Vagina (tissue), 2 donors: ENCODE measurements around the gene SCYGR1. TPM values are rescaled to one million over a fixed set of nuclear protein-coding genes. Genes with fewer than 3 reads are reported as not detected.

Source experiments
- DNase-seq, 2 donors: peaks; one replicate each; pipeline ENCODE4 v3.0.0-alpha.2; 2017; ENCODE audit errors: extremely low spot score in 2 of 2
- H3K27ac ChIP-seq: fragments of 200-600 bp; sonication (generic); one replicate; pipeline ENCODE4 v1.5.1; 2019
- H3K27me3 ChIP-seq: fragments of 200-600 bp; sonication (generic); one replicate; pipeline ENCODE4 v1.5.1; 2019
- H3K36me3 ChIP-seq, 2 donors: fragments of 200-600 bp; sonication (generic); one replicate each; pipeline ENCODE4 v1.5.1; 2017 to 2019
- H3K4me1 ChIP-seq: fragments of 200-600 bp; sonication (generic); one replicate; pipeline ENCODE4 v1.5.1; 2019
- H3K4me3 ChIP-seq, 2 donors: fragments of 200-600 bp; sonication (generic); 1 replicate in 1 of 2; 2 replicates in 1 of 2; pipeline ENCODE4 v1.5.1; 2016 to 2019
- H3K9me3 ChIP-seq: fragments of 200-600 bp; sonication (generic); one replicate; pipeline ENCODE4 v1.5.1; 2019
- POLR2A ChIP-seq, 2 donors: fragments of 450-650 bp; IDR thresholded peaks; one replicate each; pipeline ENCODE4 v1.6.1; 2017; ENCODE audit warnings: antibody characterized with exemption in 2 of 2, mild to moderate bottlenecking in 2 of 2, moderate library complexity in 2 of 2
- POLR2AphosphoS5 ChIP-seq, 2 donors: sonication (generic); formaldehyde crosslinking; IDR thresholded peaks; one replicate each; pipeline ENCODE4 v1.9.0; 2017; ENCODE audit warnings: antibody characterized with exemption in 2 of 2, mild to moderate bottlenecking in 2 of 2, low read depth in 1 of 2; ENCODE audit not compliant: insufficient read depth in 1 of 2
- intact Hi-C: fragments of 100-400 bp; cut with DNase I; formaldehyde crosslinking; loops from one replicate; pipeline ENCODE4 v1.15.1; 2023
- total RNA-seq: library from RNA; depleted of rRNA; stranded (reverse); fragments of >200 nt; gene quantifications from one replicate; pipeline ENCODE4 v1.2.3, GENCODE V29; 2016
- TF ChIP-seq, protein P1 (sequence below), 3 experiments: fragments of 450-650 bp in 2 of 3; fragments of 200-600 bp in 1 of 3; sonication (generic) in 1 of 3; IDR thresholded peaks; one replicate each; pipeline ENCODE4 v1.5.1; 2017 to 2019; ENCODE audit warnings: antibody characterized with exemption in 3 of 3, mild to moderate bottlenecking in 2 of 3, moderate library complexity in 2 of 3

The SCYGR1 gene
- total RNA-seq, 1 donor from 2014 or later = not detected

GRCh38 chr2:227410191-227410590 lies 22.4 kb upstream of the SCYGR1 start:
- Histone ChIP-seq H3K36me3 (no peaks in the 10 kb centered on the region), H3K4me3 (no peak overlapping the region), H3K27ac (no peak overlapping the region), H3K27me3 (no peaks in the 10 kb centered on the region), H3K4me1 (peaks cover 18% of the 10 kb centered on the region), H3K9me3 (no peaks in the 10 kb centered on the region)
- TF ChIP-seq POLR2AphosphoS5 (IDR thresholded peaks at IDR 0.05; ENCODE audit: insufficient read depth in 1 of 2, low read depth in 1 of 2) = no peak
- TF ChIP-seq, protein P1, sequence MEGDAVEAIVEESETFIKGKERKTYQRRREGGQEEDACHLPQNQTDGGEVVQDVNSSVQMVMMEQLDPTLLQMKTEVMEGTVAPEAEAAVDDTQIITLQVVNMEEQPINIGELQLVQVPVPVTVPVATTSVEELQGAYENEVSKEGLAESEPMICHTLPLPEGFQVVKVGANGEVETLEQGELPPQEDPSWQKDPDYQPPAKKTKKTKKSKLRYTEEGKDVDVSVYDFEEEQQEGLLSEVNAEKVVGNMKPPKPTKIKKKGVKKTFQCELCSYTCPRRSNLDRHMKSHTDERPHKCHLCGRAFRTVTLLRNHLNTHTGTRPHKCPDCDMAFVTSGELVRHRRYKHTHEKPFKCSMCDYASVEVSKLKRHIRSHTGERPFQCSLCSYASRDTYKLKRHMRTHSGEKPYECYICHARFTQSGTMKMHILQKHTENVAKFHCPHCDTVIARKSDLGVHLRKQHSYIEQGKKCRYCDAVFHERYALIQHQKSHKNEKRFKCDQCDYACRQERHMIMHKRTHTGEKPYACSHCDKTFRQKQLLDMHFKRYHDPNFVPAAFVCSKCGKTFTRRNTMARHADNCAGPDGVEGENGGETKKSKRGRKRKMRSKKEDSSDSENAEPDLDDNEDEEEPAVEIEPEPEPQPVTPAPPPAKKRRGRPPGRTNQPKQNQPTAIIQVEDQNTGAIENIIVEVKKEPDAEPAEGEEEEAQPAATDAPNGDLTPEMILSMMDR (IDR thresholded peaks at IDR 0.05) = no peak
- no peak for TF ChIP-seq POLR2A (IDR thresholded peaks at IDR 0.05)
- DNase-seq = no peak
- intact Hi-C loops = no loop called here

GRCh38 chr2:227407591-227408151 lies 19.9 kb upstream of the SCYGR1 start:
- no peak for TF ChIP-seq POLR2A (IDR thresholded peaks at IDR 0.05)
- TF ChIP-seq, protein P1 (IDR thresholded peaks at IDR 0.05) = no peak
- peak in 1 of 2 donors; percentile 40 for TF ChIP-seq POLR2AphosphoS5 (IDR thresholded peaks at IDR 0.05; ENCODE audit: insufficient read depth in 1 of 2, low read depth in 1 of 2)
- intact Hi-C loops = no loop called here
- DNase-seq = no peak
- Histone ChIP-seq H3K4me3 (no peak overlapping the region), H3K9me3 (no peaks in the 10 kb centered on the region), H3K27me3 (no peaks in the 10 kb centered on the region), H3K27ac (no peak overlapping the region), H3K36me3 (no peaks in the 10 kb centered on the region), H3K4me1 (peaks cover 18% of the 10 kb centered on the region)

GRCh38 chr2:227406177-227407031 lies 18.7 kb upstream of the SCYGR1 start:
- no peak overlapping the region for H3K4me3 ChIP-seq
- no peak for DNase-seq
- H3K27ac ChIP-seq = peak overlapping the region; percentile 39
- intact Hi-C loops = no loop called here
- TF ChIP-seq, protein P1 (IDR thresholded peaks at IDR 0.05) = peak; percentile 3 to 44 (median 32)
- TF ChIP-seq POLR2AphosphoS5 (IDR thresholded peaks at IDR 0.05; ENCODE audit: insufficient read depth in 1 of 2, low read depth in 1 of 2) (peak in 1 of 2 donors; percentile 74), POLR2A (IDR thresholded peaks at IDR 0.05) (no peak)
- H3K36me3 ChIP-seq = no peaks in the 10 kb centered on the region
- no peaks in the 10 kb centered on the region for H3K9me3 ChIP-seq
- H3K4me1 ChIP-seq = peaks cover 18% of the 10 kb centered on the region
- H3K27me3 ChIP-seq = no peaks in the 10 kb centered on the region

DNA sequence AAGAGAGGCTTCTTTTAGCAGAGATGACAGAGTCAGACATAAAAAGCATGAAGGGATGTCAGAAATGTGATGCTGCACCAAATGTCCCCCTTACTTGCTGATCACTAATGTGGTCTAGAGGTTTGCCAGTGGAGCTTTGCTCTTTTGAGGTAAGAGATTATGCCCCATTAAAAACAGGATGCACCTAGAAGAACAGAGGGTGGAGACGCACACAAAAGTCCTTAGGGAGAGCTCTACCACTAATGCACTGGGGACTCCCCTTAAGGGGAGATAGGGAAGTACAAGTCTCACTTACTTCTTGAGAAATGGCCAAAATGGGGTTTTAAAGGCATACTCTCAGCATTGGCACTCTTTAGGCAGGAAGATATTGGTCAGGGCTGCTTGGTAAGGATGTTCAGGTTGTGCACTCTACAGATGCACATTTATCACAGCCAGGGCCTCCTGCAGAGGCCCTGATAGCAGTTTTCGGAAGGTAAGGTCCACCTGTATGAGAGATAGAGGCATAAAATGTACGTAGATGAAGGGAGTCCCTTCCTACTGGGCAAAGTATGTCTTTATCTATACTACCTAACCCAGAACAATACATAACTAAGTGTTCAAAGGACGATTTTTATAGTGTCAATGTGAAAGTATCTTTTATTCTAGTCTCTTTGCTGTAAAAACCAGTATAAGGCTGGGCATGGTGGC lies 17.0 kb upstream of the SCYGR1 start:
- Histone ChIP-seq H3K4me1 (peaks cover 18% of the 10 kb centered on the region), H3K4me3 (no peak overlapping the region), H3K27ac (no peak overlapping the region), H3K9me3 (no peaks in the 10 kb centered on the region), H3K27me3 (no peaks in the 10 kb centered on the region), H3K36me3 (no peaks in the 10 kb centered on the region)
- TF ChIP-seq POLR2A (IDR thresholded peaks at IDR 0.05) (no peak), POLR2AphosphoS5 (IDR thresholded peaks at IDR 0.05; ENCODE audit: insufficient read depth in 1 of 2, low read depth in 1 of 2) (no peak)
- TF ChIP-seq, protein P1 (IDR thresholded peaks at IDR 0.05) = no peak
- no peak for DNase-seq
- intact Hi-C loops = no loop called here
